HEK293 (cell line): ENCODE results near the gene TET3.

Source experiments
- CTCF ChIA-PET: fragments of 350-600 bp; formaldehyde crosslinking; extraction: SDS; loops from one replicate; lab custom pipeline; 2021; ENCODE audit warnings: antibody characterized with exemption; lab: Yijun Ruan, JAX
- POLR2A ChIA-PET: fragments of 300-600 bp; formaldehyde crosslinking; extraction: SDS; loops from one replicate; lab custom pipeline; 2020; ENCODE audit warnings: antibody characterized with exemption, inconsistent platforms; lab: Yijun Ruan, JAX
- H3K27ac ChIP-seq: fragments of 200-500 bp; sonication (Bioruptor generic); 2 replicates; pipeline ENCODE4 v1.5.1; 2014; ENCODE audit warnings: low read depth, low read length, control low read depth, inconsistent platforms; ENCODE audit errors: extremely low read depth
- H3K36me3 ChIP-seq, 2 experiments: fragments of 200-500 bp in 1 of 2; sonication (Bioruptor generic) in 1 of 2; 1 replicate in 1 of 2; 2 replicates in 1 of 2; pipeline ENCODE4 v1.5.1; 2014 to 2017; ENCODE audit warnings: inconsistent platforms in 2 of 2, low read length in 2 of 2; ENCODE audit not compliant: control insufficient read depth in 2 of 2, insufficient read depth in 1 of 2
- H3K4me1 ChIP-seq: fragments of 200-500 bp; sonication (Bioruptor generic); 2 replicates; pipeline ENCODE4 v1.5.1; 2014; ENCODE audit warnings: mild to moderate bottlenecking, low read length, inconsistent platforms; ENCODE audit not compliant: control insufficient read depth, insufficient read depth
- H3K4me3 ChIP-seq: 2 replicates; pipeline ENCODE4 v1.5.1; 2011; ENCODE audit warnings: low read depth, mild to moderate bottlenecking, control low read depth, low read length, moderate library complexity
- H3K9me3 ChIP-seq: fragments of 200-500 bp; sonication (Bioruptor generic); 2 replicates; pipeline ENCODE4 v1.5.1; 2014; ENCODE audit warnings: low read depth, low read length, inconsistent platforms; ENCODE audit not compliant: control insufficient read depth, insufficient read depth
- EGR2 ChIP-seq: fragments of 450-650 bp; formaldehyde crosslinking; IDR thresholded peaks from 2 replicates; pipeline ENCODE4 v1.5.1; 2016; ENCODE audit warnings: low read depth, missing biosample characterization, missing genetic modification characterization
- GFI1B ChIP-seq: fragments of 450-650 bp; formaldehyde crosslinking; IDR thresholded peaks from 2 replicates; pipeline ENCODE4 v1.5.1; 2016; ENCODE audit warnings: missing biosample characterization, missing genetic modification characterization
- HOXD13 ChIP-seq: sonication (generic); formaldehyde crosslinking; IDR thresholded peaks from 2 replicates; pipeline ENCODE4 v1.8.0; 2022; ENCODE audit warnings: missing genetic modification reagents, borderline replicate concordance
- KLF10 ChIP-seq: fragments of 450-650 bp; IDR thresholded peaks from 2 replicates; pipeline ENCODE4 v1.5.1; 2018; ENCODE audit warnings: missing biosample characterization, mild to moderate bottlenecking, missing genetic modification characterization
- KLF16 ChIP-seq: fragments of 450-650 bp; formaldehyde crosslinking; IDR thresholded peaks from 2 replicates; pipeline ENCODE4 v1.5.1; 2017; ENCODE audit warnings: missing biosample characterization, missing genetic modification characterization
- KLF7 ChIP-seq: fragments of 450-650 bp; formaldehyde crosslinking; IDR thresholded peaks from 2 replicates; pipeline ENCODE4 v1.5.1; 2016; ENCODE audit warnings: missing biosample characterization, missing genetic modification characterization, borderline replicate concordance
- YY1 ChIP-seq: fragments of 450-650 bp; formaldehyde crosslinking; IDR thresholded peaks from 2 replicates; pipeline ENCODE4 v1.5.1; 2018; ENCODE audit warnings: missing biosample characterization, missing genetic modification characterization
- YY2 ChIP-seq: fragments of 450-650 bp; formaldehyde crosslinking; IDR thresholded peaks from 2 replicates; pipeline ENCODE4 v1.5.1; 2016; ENCODE audit warnings: missing biosample characterization, missing genetic modification characterization
- ZBTB48 ChIP-seq: fragments of 450-650 bp; formaldehyde crosslinking; IDR thresholded peaks from 2 replicates; pipeline ENCODE4 v1.5.1; 2016; ENCODE audit warnings: missing biosample characterization, missing genetic modification characterization
- ZFHX2 ChIP-seq: fragments of 450-650 bp; formaldehyde crosslinking; conservative IDR thresholded peaks from 2 replicates; pipeline ENCODE4 v1.5.1; 2016; ENCODE audit warnings: missing biosample characterization, missing genetic modification characterization
- ZFP69B ChIP-seq: fragments of 450-650 bp; formaldehyde crosslinking; IDR thresholded peaks from 2 replicates; pipeline ENCODE4 v1.5.1; 2016; ENCODE audit warnings: missing biosample characterization, missing genetic modification characterization
- ZIC2 ChIP-seq: fragments of 450-650 bp; formaldehyde crosslinking; IDR thresholded peaks from 2 replicates; pipeline ENCODE4 v1.5.1; 2016; ENCODE audit warnings: missing biosample characterization, missing genetic modification characterization
- ZNF121 ChIP-seq: fragments of 450-650 bp; formaldehyde crosslinking; IDR thresholded peaks from 2 replicates; pipeline ENCODE4 v1.5.1; 2016; ENCODE audit warnings: missing biosample characterization, missing genetic modification characterization
- ZNF132 ChIP-seq: fragments of 450-650 bp; formaldehyde crosslinking; IDR thresholded peaks from 2 replicates; pipeline ENCODE4 v1.5.1; 2017; ENCODE audit warnings: missing biosample characterization, missing genetic modification characterization, borderline replicate concordance
- ZNF138 ChIP-seq: fragments of 450-650 bp; formaldehyde crosslinking; IDR thresholded peaks from 2 replicates; pipeline ENCODE4 v1.5.1; 2016; ENCODE audit warnings: missing biosample characterization, missing genetic modification characterization, borderline replicate concordance
- ZNF155 ChIP-seq: fragments of 450-650 bp; formaldehyde crosslinking; IDR thresholded peaks from 2 replicates; pipeline ENCODE4 v1.5.1; 2016; ENCODE audit warnings: missing biosample characterization, missing genetic modification characterization
- ZNF157 ChIP-seq: fragments of 450-650 bp; formaldehyde crosslinking; IDR thresholded peaks from 2 replicates; pipeline ENCODE4 v1.5.1; 2016; ENCODE audit warnings: missing biosample characterization, missing genetic modification characterization
- ZNF16 ChIP-seq: fragments of 450-650 bp; formaldehyde crosslinking; IDR thresholded peaks from 2 replicates; pipeline ENCODE4 v1.5.1; 2016; ENCODE audit warnings: low read depth, missing biosample characterization, missing genetic modification characterization
- ZNF174 ChIP-seq: fragments of 450-650 bp; formaldehyde crosslinking; IDR thresholded peaks from 2 replicates; pipeline ENCODE4 v1.5.0; 2017; ENCODE audit warnings: missing biosample characterization, mild to moderate bottlenecking, missing genetic modification characterization
- ZNF19 ChIP-seq: fragments of 450-650 bp; formaldehyde crosslinking; IDR thresholded peaks from 2 replicates; pipeline ENCODE4; 2016; ENCODE audit warnings: missing biosample characterization, missing genetic modification characterization, low read depth
- ZNF202 ChIP-seq: fragments of 450-650 bp; formaldehyde crosslinking; IDR thresholded peaks from 2 replicates; pipeline ENCODE4 v1.5.1; 2016; ENCODE audit warnings: missing biosample characterization, missing genetic modification characterization, borderline replicate concordance
- ZNF214 ChIP-seq: fragments of 450-650 bp; formaldehyde crosslinking; IDR thresholded peaks from 2 replicates; pipeline ENCODE4 v1.5.1; 2017; ENCODE audit warnings: missing biosample characterization, mild to moderate bottlenecking, missing genetic modification characterization, borderline replicate concordance
- ZNF302 ChIP-seq: fragments of 450-650 bp; formaldehyde crosslinking; IDR thresholded peaks from 2 replicates; pipeline ENCODE4 v1.5.1; 2016; ENCODE audit warnings: missing biosample characterization, missing genetic modification characterization, low read depth
- ZNF341 ChIP-seq: fragments of 450-650 bp; formaldehyde crosslinking; IDR thresholded peaks from 2 replicates; pipeline ENCODE4; 2016; ENCODE audit warnings: low read depth, missing biosample characterization, missing genetic modification characterization
- ZNF391 ChIP-seq: fragments of 450-650 bp; formaldehyde crosslinking; IDR thresholded peaks from 2 replicates; pipeline ENCODE4 v1.5.1; 2016; ENCODE audit warnings: low read depth, missing biosample characterization, missing genetic modification characterization, borderline replicate concordance
- ZNF423 ChIP-seq: fragments of 450-650 bp; formaldehyde crosslinking; IDR thresholded peaks from 2 replicates; pipeline ENCODE4 v1.5.1; 2016; ENCODE audit warnings: missing biosample characterization, missing genetic modification characterization
- ZNF473 ChIP-seq: fragments of 450-650 bp; formaldehyde crosslinking; IDR thresholded peaks from 2 replicates; pipeline ENCODE4 v1.5.1; 2017; ENCODE audit warnings: missing biosample characterization, missing genetic modification characterization
- ZNF529 ChIP-seq: fragments of 450-650 bp; formaldehyde crosslinking; IDR thresholded peaks from 2 replicates; pipeline ENCODE4 v1.5.1; 2017; ENCODE audit warnings: missing genetic modification characterization, missing biosample characterization; ENCODE audit not compliant: insufficient replicate concordance
- ZNF560 ChIP-seq: fragments of 450-650 bp; formaldehyde crosslinking; IDR thresholded peaks from 2 replicates; pipeline ENCODE4 v1.5.1; 2017; ENCODE audit warnings: missing biosample characterization, missing genetic modification characterization, borderline replicate concordance
- ZNF561 ChIP-seq: fragments of 450-650 bp; IDR thresholded peaks from 2 replicates; pipeline ENCODE4 v1.5.1; 2018; ENCODE audit warnings: missing biosample characterization, missing genetic modification characterization, borderline replicate concordance
- ZNF571 ChIP-seq: fragments of 450-650 bp; formaldehyde crosslinking; IDR thresholded peaks from 2 replicates; pipeline ENCODE4 v1.5.0; 2017; ENCODE audit warnings: missing biosample characterization, missing genetic modification characterization
- ZNF585B ChIP-seq: fragments of 450-650 bp; formaldehyde crosslinking; IDR thresholded peaks from 2 replicates; pipeline ENCODE4 v1.5.1; 2016; ENCODE audit warnings: missing biosample characterization, missing genetic modification characterization
- ZNF747 ChIP-seq: fragments of 450-650 bp; formaldehyde crosslinking; IDR thresholded peaks from 2 replicates; pipeline ENCODE4 v1.5.1; 2016; ENCODE audit warnings: missing biosample characterization, missing genetic modification characterization
- ZNF785 ChIP-seq: fragments of 450-650 bp; formaldehyde crosslinking; IDR thresholded peaks from 2 replicates; pipeline ENCODE4 v1.5.1; 2016; ENCODE audit warnings: missing biosample characterization, missing genetic modification characterization
- ZSCAN16 ChIP-seq: fragments of 450-650 bp; formaldehyde crosslinking; IDR thresholded peaks from 2 replicates; pipeline ENCODE4 v1.5.1; 2016; ENCODE audit warnings: missing biosample characterization, missing genetic modification characterization
- TF ChIP-seq, protein P1 (sequence below): fragments of 450-650 bp; formaldehyde crosslinking; IDR thresholded peaks from 2 replicates; pipeline ENCODE4 v1.5.1; 2016; ENCODE audit warnings: missing biosample characterization, missing genetic modification characterization

The TET3 gene

DNA sequence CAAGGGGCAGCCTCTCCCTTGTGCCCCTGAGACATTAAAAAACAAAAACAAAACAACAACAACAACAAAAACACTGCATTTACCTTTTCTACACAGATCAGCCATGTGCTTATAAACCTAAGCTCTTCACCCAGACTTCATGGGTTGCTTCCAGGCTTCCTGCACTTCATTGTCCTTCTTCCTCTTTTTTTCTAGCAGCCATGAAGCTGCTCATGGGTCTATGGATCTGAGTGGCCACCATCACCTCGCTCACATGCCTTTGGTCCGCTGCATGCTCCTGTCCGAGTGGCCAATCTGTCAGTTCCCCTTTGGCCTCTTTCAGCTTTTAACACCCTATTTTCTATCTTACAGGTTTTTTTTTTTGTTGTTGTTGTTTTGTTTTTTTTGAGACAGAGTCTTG lies 9.0 kb upstream of the TET3 start:
- Histone ChIP-seq H3K4me3 (no peak overlapping the region), H3K9me3 (no peaks in the 10 kb centered on the region)
- TF ChIP-seq ZFP69B (tag by site-specific recombination) (no peak), ZBTB48 (tag by site-specific recombination) (no peak), ZNF202 (tag by site-specific recombination) (no peak), ZNF155 (tag by site-specific recombination) (no peak), ZFHX2 (tag by site-specific recombination) (no peak), ZNF302 (no peak), ZNF138 (tag by site-specific recombination) (no peak), KLF10 (no peak), ZNF132 (tag by site-specific recombination) (no peak), ZNF341 (no peak), YY1 (tag by site-specific recombination) (no peak), ZNF157 (tag by site-specific recombination) (no peak)
- TF ChIP-seq, all 188 proteins: peak for 0
- no peaks in the 10 kb centered on the region for H3K36me3 ChIP-seq
- CTCF ChIA-PET, result interaction anchor here (1.1 kb wide), 1 partner anchor 66 kb away, joined by 3 read pairs; no protein-coding TSS in a partner anchor
- peaks cover 5% of the 10 kb centered on the region for H3K4me1 ChIP-seq
- POLR2A ChIA-PET, result no interaction called here
- no peak overlapping the region for H3K27ac ChIP-seq

DNA sequence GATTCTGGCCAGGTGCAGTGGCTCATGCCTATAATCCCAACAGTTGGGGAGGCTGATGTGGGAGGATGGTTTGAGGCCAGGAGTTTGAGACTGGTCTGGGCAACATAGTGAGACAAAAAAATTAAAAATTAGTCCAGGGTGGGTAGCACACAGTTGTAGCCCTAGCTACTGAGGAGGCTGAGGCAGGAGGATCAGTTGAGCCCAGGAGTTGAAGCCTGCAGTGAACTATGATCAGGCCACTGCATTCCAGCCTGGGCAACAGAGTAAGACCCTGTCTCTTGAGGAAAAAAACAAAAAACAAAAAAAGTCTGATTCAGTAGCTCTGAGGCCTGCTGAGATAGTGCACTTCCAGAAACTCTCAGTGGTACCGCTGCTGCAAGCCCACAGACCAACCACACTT lies 7.9 kb upstream of the TET3 start:
- POLR2A ChIA-PET, result no interaction called here

DNA sequence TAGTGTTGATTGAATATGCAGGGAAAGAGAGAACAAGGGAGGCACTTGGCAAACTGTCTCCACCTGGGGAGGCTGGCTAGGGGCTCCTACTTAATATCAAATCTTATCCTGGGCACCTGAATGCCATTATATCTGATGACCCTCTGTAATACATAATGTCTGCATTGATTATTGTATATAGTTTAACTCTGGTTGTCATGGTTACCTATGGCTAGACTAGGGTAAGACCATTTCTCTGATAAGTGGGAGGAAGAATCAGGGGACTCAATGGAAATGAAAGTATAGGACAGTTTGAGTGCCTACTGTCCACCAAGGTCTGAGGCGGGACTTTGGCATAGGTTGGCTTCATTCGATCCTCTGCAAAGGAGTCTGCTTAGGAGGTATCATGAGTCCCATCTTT lies 7.2 kb upstream of the TET3 start:
- no peaks in the 10 kb centered on the region for H3K9me3 ChIP-seq
- peaks cover 11% of the 10 kb centered on the region for H3K4me1 ChIP-seq
- H3K36me3 ChIP-seq, result no peaks in the 10 kb centered on the region
- H3K4me3 ChIP-seq, result no peak overlapping the region
- POLR2A ChIA-PET, result no interaction called here
- CTCF ChIA-PET, result interaction anchor here (1.0 kb wide), 1 partner anchor 171 kb away, joined by 3 read pairs; no protein-coding TSS in a partner anchor
- no peak overlapping the region for H3K27ac ChIP-seq
- TF ChIP-seq HOXD13 (CRISPR knock-in tag) (no peak), ZIC2 (tag by site-specific recombination) (no peak), ZNF423 (no peak), ZNF561 (tag by site-specific recombination) (no peak), YY2 (no peak), ZNF747 (no peak), ZSCAN16 (tag by site-specific recombination) (no peak), KLF7 (tag by site-specific recombination) (no peak), EGR2 (tag by site-specific recombination) (no peak), ZNF121 (tag by site-specific recombination) (no peak), ZNF560 (tag by site-specific recombination) (no peak), ZNF785 (no peak), ZNF174 (tag by site-specific recombination) (no peak), ZNF571 (tag by site-specific recombination) (no peak)

More for the DNA sequence above, 7.9 kb upstream of the TET3 start:
- Histone ChIP-seq H3K36me3 (no peaks in the 10 kb centered on the region), H3K27ac (no peak overlapping the region), H3K4me3 (no peak overlapping the region), H3K9me3 (no peaks in the 10 kb centered on the region), H3K4me1 (peaks cover 7% of the 10 kb centered on the region)
- no peak for TF ChIP-seq ZNF747
- TF ChIP-seq ZNF16, result no peak
- no peak for TF ChIP-seq ZFHX2 (tag by site-specific recombination)
- no peak for TF ChIP-seq ZNF585B (tag by site-specific recombination)
- no peak for TF ChIP-seq ZNF529 (tag by site-specific recombination)
- TF ChIP-seq, protein P1, sequence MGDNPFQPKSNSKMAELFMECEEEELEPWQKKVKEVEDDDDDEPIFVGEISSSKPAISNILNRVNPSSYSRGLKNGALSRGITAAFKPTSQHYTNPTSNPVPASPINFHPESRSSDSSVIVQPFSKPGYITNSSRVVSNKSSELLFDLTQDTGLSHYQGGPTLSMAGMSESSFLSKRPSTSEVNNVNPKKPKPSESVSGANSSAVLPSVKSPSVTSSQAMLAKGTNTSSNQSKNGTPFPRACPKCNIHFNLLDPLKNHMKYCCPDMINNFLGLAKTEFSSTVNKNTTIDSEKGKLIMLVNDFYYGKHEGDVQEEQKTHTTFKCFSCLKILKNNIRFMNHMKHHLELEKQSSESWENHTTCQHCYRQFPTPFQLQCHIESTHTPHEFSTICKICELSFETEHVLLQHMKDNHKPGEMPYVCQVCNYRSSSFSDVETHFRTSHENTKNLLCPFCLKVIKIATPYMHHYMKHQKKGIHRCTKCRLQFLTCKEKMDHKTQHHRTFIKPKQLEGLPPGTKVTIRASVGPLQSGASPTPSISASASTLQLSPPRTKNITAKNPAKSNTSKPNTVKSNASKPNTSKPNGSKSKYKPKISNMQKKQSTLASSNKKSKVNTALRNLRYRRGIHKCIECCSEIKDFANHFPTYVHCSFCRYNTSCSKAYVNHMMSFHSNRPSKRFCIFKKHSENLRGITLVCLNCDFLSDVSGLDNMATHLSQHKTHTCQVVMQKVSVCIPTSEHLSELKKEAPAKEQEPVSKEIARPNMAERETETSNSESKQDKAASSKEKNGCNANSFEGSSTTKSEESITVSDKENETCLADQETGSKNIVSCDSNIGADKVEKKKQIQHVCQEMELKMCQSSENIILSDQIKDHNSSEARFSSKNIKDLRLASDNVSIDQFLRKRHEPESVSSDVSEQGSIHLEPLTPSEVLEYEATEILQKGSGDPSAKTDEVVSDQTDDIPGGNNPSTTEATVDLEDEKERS (tag by site-specific recombination), result no peak
- no peak for TF ChIP-seq ZNF214
- no peak for TF ChIP-seq ZNF19 (tag by site-specific recombination)
- TF ChIP-seq GFI1B (tag by site-specific recombination), result no peak
- no peak for TF ChIP-seq KLF7 (tag by site-specific recombination)
- no peak for TF ChIP-seq ZNF785
- TF ChIP-seq ZNF391 (tag by site-specific recombination), result no peak
- no peak for TF ChIP-seq ZNF473
- TF ChIP-seq KLF16 (tag by site-specific recombination), result no peak
- TF ChIP-seq ZNF157 (tag by site-specific recombination), result no peak
- TF ChIP-seq YY2, result no peak
- CTCF ChIA-PET, result interaction anchor here (1.0 kb wide), 1 partner anchor 171 kb away, joined by 3 read pairs; no protein-coding TSS in a partner anchor
